KOPT-K1 (cell line): ENCODE data around the gene THAP2.

Experiments used
- H3K27ac ChIP-seq: fragments of 200-600 bp; sonication (generic); 2 replicates; pipeline ENCODE4 v1.5.1; 2016; ENCODE audit warnings: antibody characterized with exemption, mild to moderate bottlenecking, low read depth, low read length; ENCODE audit not compliant: poor library complexity, severe bottlenecking
- H3K36me3 ChIP-seq: fragments of 200-600 bp; sonication (generic); 2 replicates; pipeline ENCODE4 v1.5.1; 2017; ENCODE audit warnings: antibody characterized with exemption, mild to moderate bottlenecking, low read length, moderate library complexity; ENCODE audit not compliant: insufficient read depth
- H3K9me3 ChIP-seq: fragments of 200-600 bp; sonication (generic); 2 replicates; pipeline ENCODE4 v1.5.1; 2017; ENCODE audit warnings: antibody characterized with exemption, low read length, mild to moderate bottlenecking; ENCODE audit not compliant: insufficient read depth, poor library complexity, severe bottlenecking

Gene THAP2

GRCh38 chr12:71663561-71664410, at the start of gene THAP2, which contains the start of gene ZFC3H1:
Gene THAP2 (plus strand): TSS chr12:71664301. CDS start chr12:71664510, 209 bp downstream.
Gene ZFC3H1 (minus strand): TSS chr12:71663848. CDS start chr12:71663610, 238 bp downstream.
- H3K36me3 ChIP-seq: peaks cover 18% of the 10 kb centered on the region
- no peaks in the 10 kb centered on the region for H3K9me3 ChIP-seq
- H3K27ac ChIP-seq: peak within 1 kb of the TSS; percentile 78

- Histone ChIP-seq H3K27ac (no peak overlapping the region), H3K36me3 (peaks cover 100% of the 10 kb centered on the region), H3K9me3 (no peaks in the 10 kb centered on the region)
Measured at GRCh38 chr12:71621938-71622337, 42.2 kb upstream of the THAP2 start.

GRCh38 chr12:71625476-71625875, 38.6 kb upstream of the THAP2 start:
- Histone ChIP-seq H3K36me3 (peaks cover 99% of the 10 kb centered on the region), H3K27ac (no peak overlapping the region), H3K9me3 (no peaks in the 10 kb centered on the region)

- H3K36me3 ChIP-seq: peaks cover 99% of the 10 kb centered on the region
- no peaks in the 10 kb centered on the region for H3K9me3 ChIP-seq
- H3K27ac ChIP-seq: no peak overlapping the region
Measured at GRCh38 chr12:71626098-71626497, 38.0 kb upstream of the THAP2 start.

GRCh38 chr12:71626768-71627167, 37.3 kb upstream of the THAP2 start:
- Histone ChIP-seq H3K9me3 (no peaks in the 10 kb centered on the region), H3K27ac (no peak overlapping the region), H3K36me3 (peaks cover 99% of the 10 kb centered on the region)

GRCh38 chr12:71627438-71628002, 36.6 kb upstream of the THAP2 start:
- H3K9me3 ChIP-seq: no peaks in the 10 kb centered on the region
- H3K27ac ChIP-seq: no peak overlapping the region
- peaks cover 99% of the 10 kb centered on the region for H3K36me3 ChIP-seq

GRCh38 chr12:71636704-71637115, 27.4 kb upstream of the THAP2 start:
- H3K27ac ChIP-seq: no peak overlapping the region
- peaks cover 99% of the 10 kb centered on the region for H3K36me3 ChIP-seq
- H3K9me3 ChIP-seq: no peaks in the 10 kb centered on the region

GRCh38 chr12:71638499-71638898, 25.6 kb upstream of the THAP2 start:
- Histone ChIP-seq H3K36me3 (peaks cover 99% of the 10 kb centered on the region), H3K27ac (no peak overlapping the region), H3K9me3 (no peaks in the 10 kb centered on the region)

GRCh38 chr12:71639341-71639760, 24.8 kb upstream of the THAP2 start:
- H3K27ac ChIP-seq: no peak overlapping the region
- peaks cover 99% of the 10 kb centered on the region for H3K36me3 ChIP-seq
- H3K9me3 ChIP-seq: no peaks in the 10 kb centered on the region

GRCh38 chr12:71640316-71640715, 23.8 kb upstream of the THAP2 start:
- H3K36me3 ChIP-seq: peaks cover 99% of the 10 kb centered on the region
- H3K9me3 ChIP-seq: no peaks in the 10 kb centered on the region

GRCh38 chr12:71641390-71641789, 22.7 kb upstream of the THAP2 start:
- Histone ChIP-seq H3K9me3 (no peaks in the 10 kb centered on the region), H3K27ac (no peak overlapping the region), H3K36me3 (peaks cover 99% of the 10 kb centered on the region)

More at GRCh38 chr12:71640316-71640715, 23.8 kb upstream of the THAP2 start:
- H3K27ac ChIP-seq: no peak overlapping the region

GRCh38 chr12:71642264-71642663, 21.8 kb upstream of the THAP2 start:
- H3K9me3 ChIP-seq: no peaks in the 10 kb centered on the region
- peaks cover 100% of the 10 kb centered on the region for H3K36me3 ChIP-seq
- H3K27ac ChIP-seq: no peak overlapping the region

GRCh38 chr12:71645268-71645667, 18.8 kb upstream of the THAP2 start:
- no peaks in the 10 kb centered on the region for H3K9me3 ChIP-seq
- peaks cover 99% of the 10 kb centered on the region for H3K36me3 ChIP-seq
- no peak overlapping the region for H3K27ac ChIP-seq

GRCh38 chr12:71646512-71646911, 17.6 kb upstream of the THAP2 start:
- Histone ChIP-seq H3K27ac (no peak overlapping the region), H3K36me3 (peaks cover 99% of the 10 kb centered on the region), H3K9me3 (no peaks in the 10 kb centered on the region)

GRCh38 chr12:71648537-71648936, 15.6 kb upstream of the THAP2 start:
- H3K9me3 ChIP-seq: peaks cover 6% of the 10 kb centered on the region
- peaks cover 99% of the 10 kb centered on the region for H3K36me3 ChIP-seq
- no peak overlapping the region for H3K27ac ChIP-seq
